Activated T-cell treated with anti-CD3 and anti-CD28 coated beads for 48 hours (primary cell): Measurements from ENCODE around the gene PEX10.

Source experiments
- DNase-seq: peaks from one replicate; pipeline ENCODE4 v3.0.0-alpha.2; 2020; ENCODE audit warnings: low read depth

Gene PEX10

DNA sequence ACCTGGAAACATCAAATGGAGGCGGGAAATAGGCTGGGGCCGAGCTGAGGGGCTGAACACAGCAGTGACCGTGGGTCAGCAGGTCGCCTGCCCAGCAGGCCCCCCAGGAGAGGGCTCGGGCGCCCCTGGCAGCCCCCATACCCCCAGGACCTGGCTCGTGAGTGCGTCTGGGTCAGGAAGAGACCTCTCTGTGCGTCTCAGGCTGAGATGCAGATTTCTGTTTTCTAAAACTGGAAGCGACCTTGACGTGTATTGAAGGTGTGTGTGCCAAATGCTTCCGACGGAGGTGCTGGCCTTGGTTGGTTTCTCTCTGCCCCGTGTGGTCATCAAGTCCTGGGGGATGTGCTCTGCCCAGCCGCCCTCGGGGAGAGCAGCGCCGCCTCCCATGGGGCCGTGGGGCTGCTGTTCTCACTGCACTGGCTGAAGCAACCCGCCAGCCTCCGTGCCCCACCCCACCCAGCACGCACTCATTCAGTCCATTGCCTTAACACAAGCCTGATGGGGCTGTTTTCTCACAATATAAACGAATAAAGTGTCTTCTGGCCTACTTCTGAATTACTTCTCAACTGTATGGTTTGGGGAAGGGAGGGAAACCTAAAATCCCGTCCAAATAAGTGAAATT lies 7.4 kb downstream of the PEX10 start:
- no peak for DNase-seq

GRCh38 chr1:2404142-2404889 lies 8.0 kb downstream of the PEX10 start:
- no peak for DNase-seq

- no peak for DNase-seq
Observed at GRCh38 chr1:2403273-2403672, 9.1 kb downstream of the PEX10 start.

- DNase-seq = no peak
Observed at GRCh38 chr1:2402420-2402819, 9.9 kb downstream of the PEX10 start.

DNA sequence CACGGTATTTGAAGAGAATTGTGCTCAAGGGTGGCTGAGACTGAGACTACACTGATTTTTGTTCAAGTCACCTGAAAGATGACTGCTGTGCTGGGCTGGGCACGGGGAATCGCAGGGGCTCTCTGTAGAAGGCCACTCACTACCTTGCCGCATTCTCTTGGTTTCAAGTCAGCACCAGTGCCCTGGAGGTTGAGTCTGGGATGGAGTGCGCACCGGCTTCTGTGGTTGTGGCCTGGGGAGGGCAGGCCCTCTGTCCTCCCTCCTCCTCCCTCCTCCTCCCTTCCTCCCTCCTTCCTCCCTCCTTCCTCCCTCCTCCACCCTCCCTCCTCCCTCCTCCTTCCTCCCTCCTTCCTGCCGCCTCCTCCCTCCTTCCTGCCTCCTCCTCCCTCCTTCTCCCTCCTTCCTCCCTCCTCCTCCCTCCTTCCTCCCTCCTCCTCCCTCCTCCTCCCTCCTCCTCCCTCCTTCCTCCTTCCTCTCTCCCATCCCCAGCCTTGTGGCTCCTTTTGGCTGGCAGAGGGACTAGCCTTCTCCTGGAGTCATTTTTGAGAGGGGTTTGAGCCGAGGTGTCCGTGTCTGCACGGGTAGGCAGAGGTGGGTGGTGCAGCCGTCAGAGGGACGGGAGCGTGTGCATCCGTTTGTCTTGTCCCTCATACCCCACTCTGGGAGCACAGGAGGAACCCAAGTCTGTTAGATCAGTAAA lies 11.3 kb downstream of the PEX10 start:
- no peak for DNase-seq

DNA sequence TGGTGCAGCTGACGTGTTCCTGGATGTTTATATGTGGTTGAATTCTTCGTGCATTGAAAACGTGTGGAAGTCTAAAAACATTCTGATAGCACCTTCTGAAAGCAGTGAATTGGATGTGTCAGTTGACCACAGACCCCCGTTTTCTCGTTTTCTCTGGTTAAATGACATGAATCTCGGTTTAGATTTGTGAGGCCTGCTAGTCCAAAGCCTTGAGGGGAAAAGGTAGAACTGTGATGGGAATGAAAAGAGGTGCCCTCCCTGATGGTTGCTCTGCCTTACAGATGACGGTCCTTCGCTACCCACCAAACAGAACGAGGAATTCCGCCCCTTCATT lies 11.8 kb downstream of the PEX10 start:
- DNase-seq = no peak

DNA sequence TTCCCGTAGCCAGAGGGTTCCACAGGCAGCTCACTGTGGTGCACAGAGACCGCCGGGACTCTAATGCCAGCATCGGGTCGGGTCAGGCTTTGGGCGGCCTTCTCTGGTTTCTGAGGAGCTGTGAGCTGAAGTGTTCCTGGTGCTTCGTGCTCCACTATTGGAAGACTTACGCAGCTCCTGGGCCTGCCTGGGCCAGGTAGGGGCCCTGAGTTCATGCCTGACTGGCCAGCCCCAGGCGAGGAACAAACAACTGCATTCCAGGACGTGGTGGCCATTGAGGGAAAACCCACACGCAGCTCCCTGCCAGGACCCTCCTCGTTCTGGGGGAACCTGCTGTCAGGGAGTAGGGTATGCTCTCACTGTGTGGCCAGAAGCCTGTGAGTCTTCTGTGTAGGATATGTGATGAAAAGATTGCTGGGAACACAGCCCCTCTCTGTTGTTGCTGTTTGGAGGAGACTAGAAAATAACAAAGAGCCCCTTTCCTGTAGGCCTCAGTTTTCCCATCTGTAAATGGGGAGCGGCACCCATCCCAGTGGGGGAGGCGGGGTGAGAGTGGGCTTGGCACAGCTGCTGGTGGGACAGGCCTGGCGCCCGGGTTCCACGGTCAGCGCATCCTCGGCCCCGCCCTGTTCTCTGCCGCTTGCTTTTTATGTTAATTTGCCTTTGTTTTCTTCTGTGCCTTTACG lies 12.3 kb downstream of the PEX10 start:
- DNase-seq = no peak

DNA sequence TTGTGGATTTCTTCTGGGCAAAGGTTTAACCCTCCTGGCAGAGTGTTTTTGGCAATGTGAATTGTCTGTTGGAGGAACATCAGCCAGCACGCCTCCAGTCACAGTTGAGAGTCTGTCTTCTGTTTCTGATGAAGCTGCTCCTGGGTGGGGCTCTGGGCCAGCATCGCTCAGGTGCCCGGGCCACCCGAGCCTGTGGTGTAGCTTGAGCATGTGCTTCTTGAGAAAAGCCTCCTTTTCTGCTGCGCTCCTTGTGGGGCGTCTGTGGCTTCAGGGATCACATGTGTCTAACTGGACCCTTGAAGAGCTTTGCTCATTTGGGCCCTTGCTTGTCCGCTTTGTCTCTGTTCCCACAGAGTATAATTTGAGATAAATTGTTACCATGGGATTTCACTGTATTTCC lies 13.5 kb downstream of the PEX10 start:
- no peak for DNase-seq

DNA sequence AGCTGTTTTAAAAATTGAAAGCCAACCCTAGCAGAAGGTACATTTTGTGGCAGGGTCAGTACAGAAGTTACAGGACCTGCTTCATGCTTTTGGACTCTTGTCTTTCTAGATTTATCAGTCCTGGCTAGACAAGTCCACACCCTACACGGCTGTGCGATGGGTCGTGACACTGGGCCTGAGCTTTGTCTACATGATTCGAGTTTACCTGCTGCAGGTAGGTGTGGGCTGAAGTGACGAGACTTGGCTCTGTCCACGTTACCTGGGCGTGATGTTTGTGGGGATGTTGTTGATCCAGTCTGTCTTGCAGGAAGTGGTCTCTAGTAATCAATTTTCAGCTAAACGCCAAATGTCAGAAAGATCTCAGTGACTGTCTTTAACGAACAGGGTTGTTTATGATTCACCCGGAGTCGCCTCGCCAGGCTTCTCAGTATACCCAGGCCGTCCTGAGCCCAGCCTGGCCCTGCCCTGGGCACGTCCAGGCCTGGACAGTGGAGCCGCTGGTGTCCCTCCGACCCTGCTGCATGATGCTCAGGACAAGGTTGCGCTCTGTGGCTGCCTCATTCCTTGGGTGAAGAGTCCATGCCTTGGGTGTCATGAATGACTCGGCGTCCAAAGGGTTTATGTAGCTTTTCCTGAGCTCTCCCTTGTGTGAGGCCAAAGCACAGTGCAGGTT lies 15.2 kb downstream of the PEX10 start:
- DNase-seq = no peak

GRCh38 chr1:2396476-2396875 lies 15.9 kb downstream of the PEX10 start:
- no peak for DNase-seq

DNA sequence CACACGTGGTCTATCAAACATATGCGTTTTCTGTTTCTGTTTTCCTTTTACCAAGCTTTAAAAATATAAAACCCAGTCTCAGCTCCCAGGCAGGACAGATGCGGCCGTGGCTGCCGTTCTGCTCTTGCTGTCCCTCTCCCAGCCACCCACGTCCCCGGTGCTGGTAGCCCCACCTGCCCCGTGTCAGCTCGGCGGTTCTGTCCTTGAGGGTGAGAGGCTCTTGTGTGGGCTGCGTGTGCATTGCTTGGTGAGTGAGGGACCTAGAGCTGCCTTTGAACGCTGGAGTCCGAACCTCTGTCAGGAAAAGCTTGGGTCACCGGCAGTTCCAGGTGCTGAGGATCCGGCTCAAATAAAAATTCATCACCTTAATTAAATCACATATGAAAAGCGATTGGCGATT lies 16.3 kb downstream of the PEX10 start:
- DNase-seq = no peak

GRCh38 chr1:2395245-2395644 lies 17.1 kb downstream of the PEX10 start:
- no peak for DNase-seq

DNA sequence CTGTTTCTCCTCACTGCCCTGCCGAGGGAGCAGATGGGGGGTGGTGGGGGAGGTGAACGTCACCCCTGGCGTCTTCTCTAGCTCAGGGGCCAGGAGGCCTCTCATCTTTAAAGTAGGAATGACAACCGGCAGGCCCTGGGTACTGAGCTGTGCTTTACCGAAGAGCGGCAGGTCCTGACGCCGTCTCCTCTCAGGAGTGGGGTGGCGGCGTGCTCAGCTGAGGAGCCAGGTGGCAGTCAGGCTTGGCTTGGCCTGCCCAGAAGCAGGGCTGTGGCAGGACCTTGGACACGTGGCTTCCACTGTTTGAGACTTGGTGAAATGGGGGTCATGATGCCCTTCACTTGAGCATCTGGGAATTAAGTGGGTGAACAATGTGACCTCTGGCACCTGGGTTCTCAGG lies 17.6 kb downstream of the PEX10 start:
- DNase-seq = no peak

- DNase-seq = no peak
Observed at GRCh38 chr1:2394220-2394619, 18.1 kb downstream of the PEX10 start.

DNA sequence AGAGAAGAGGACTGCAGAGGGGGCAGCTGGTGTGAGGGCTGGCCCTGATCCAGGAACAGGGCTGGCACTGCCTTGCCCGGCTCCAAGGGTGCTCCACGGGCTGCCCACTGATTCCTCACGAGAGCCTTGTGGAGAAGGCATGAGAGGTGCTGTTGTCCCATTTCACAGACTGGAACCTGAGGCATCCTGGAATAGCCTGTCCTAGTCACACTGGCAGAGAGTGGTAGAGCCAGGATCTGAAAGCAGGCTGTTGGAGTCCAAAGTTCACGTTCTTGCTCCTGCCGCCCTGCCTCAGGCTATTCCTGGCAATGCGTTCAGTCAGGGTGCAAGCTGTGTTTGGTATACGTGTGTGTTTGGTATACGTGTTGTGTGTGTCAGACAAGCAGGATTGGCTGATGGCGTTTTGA lies 18.9 kb downstream of the PEX10 start:
- DNase-seq = no peak

GRCh38 chr1:2392686-2393085 lies 19.7 kb downstream of the PEX10 start:
- DNase-seq = no peak

- no peak for DNase-seq
Observed at GRCh38 chr1:2391931-2392509, 20.3 kb downstream of the PEX10 start.

- peak; percentile 99 for DNase-seq
Observed at GRCh38 chr1:2391041-2391930, 21.1 kb downstream of the PEX10 start, which contains the start of the genes MORN1 and RER1. Gene MORN1, minus strand, starts transcription at chr1:2391554. Its CDS starts 21 bp downstream, at chr1:2391533. Gene RER1, plus strand, starts transcription at chr1:2391841. Its CDS starts 3,950 bp downstream, at chr1:2395791.

GRCh38 chr1:2389644-2390043 lies 22.7 kb downstream of the PEX10 start:
- no peak for DNase-seq

- DNase-seq = no peak
Observed at GRCh38 chr1:2388004-2388913, 24.1 kb downstream of the PEX10 start.
